AG08395 (cell line): ENCODE results near the gene VMO1.
A peak's percentile ranks its signal among the peaks of the same experiment; 100 is the strongest.
"Not testable (repeated sequence)": the region's sequence is repeated elsewhere in the genome, so short reads cannot be mapped to it uniquely, and the experiment has no call there.

Source experiments
- DNase-seq: peaks from one replicate; pipeline ENCODE4 v3.0.0; 2012; ENCODE audit warnings: mixed read lengths, low spot score

Gene VMO1, protein sequence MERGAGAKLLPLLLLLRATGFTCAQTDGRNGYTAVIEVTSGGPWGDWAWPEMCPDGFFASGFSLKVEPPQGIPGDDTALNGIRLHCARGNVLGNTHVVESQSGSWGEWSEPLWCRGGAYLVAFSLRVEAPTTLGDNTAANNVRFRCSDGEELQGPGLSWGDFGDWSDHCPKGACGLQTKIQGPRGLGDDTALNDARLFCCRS

DNA sequence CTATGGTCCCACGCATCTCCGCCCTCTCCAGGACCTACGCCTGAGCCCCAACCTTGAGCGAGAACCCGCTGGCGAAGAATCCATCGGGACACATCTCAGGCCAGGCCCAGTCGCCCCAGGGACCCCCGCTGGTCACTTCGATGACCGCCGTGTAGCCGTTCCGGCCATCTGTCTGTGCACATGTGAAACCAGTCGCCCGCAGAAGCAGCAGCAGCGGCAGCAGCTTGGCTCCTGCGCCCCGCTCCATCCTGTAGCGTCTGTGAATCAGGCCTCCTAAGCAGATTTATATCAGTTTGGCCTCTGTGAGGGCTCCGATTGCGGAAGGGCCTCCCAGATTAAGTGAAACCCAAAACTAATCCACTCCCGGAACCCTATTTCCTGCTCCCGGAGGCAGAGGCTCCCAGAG, at the start of gene VMO1:
VMO1 (minus strand) TSS at position 259 of the 406 bp plus-strand sequence; CDS start at position 247, 12 bp downstream.
- peak; percentile 39 for DNase-seq

DNA sequence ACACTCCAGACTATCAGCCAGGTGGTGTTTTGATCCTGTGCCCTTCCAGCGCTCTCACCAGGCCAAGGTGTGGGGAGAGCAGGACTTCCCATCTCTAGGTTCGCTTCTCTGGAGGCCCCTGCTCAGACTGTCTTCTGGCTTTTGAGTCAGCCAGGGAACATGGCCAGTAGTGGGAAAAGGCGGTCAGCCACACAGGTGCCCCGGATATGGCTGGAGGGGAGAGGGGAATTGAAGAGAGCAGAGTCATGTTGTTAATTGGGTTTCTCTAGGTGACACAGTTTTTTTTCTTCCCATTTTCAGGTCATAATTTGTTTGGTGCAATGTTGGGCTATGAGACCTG, 48.5 kb upstream of the VMO1 start:
- no peak for DNase-seq

DNA sequence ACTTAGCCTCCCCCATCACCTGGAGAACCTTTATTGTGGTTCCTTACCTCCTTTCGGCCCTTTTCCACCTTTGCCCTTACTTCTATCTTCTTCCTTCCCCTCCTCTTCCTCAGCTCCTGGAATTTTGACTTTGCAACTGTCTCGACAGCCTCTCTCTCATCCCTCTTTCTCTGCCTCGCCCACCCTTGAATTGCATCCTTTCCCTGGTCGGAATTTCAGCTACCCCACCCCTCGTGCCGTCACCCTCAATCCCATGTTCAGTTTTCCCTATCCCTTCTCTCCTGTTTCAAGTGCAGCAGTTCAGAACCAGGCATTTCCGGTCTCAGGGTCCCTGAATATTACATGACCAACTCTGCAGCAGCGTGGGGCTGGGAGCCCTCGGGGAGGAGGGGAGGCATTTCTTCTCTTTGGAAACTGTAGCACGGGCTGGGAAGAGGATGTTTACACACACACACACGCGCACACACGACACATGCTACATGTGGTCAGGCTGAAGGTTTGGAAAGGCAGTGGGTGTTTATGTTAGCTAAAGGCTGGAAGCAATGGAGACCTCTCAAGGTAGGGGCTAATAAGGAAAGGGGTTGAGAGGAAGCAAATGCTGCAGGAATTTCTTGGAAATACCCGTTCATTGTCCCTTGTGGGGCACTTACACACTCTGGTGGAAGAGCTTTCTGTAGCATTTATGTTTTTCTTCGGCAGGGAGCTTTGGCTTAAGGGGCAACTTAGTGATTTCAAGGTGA, 47.9 kb upstream of the VMO1 start:
- peak; percentile 17 for DNase-seq

DNA sequence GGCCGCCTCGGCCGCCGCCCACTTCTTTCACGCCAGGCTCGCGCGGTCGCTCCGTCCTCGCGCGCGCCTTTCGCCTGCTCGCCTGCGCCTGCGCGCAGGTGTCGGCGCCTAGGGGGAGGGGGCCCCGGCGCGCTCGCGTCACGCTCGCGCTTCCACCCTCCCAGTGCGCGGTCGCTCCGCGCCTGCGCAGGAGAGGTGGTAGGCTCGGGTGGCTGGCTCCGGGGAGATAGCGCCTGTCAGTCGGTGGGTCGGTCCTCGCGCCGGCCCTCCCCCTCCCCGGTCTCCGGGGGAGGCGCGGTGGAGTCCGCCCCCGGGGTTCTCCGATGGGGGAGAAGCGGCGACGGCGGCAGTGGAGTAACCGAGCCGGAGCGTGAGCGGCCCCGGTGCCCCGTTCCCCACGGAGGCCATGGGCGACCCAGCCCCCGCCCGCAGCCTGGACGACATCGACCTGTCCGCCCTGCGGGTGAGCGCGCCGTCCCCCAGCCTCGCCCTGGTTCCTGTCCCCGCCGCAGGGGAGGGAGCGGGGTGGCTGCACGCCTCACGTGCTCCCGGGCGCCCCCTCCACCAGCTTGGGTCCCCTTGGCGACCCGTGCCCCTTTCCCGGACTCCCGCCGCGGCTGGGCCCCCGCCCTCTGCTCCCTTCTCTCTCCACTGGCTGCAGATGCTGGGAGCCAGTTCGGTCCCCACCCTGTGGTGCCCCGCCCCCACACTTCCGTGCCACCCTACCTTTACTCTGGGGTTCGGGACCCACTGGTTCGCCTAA, 47.2 kb upstream of the VMO1 start, which contains the start of gene MINK1:
MINK1 (plus strand) TSS at position 163 of the 763 bp plus-strand sequence; CDS start at position 407, 244 bp downstream.
- DNase-seq = peak; percentile 100

DNA sequence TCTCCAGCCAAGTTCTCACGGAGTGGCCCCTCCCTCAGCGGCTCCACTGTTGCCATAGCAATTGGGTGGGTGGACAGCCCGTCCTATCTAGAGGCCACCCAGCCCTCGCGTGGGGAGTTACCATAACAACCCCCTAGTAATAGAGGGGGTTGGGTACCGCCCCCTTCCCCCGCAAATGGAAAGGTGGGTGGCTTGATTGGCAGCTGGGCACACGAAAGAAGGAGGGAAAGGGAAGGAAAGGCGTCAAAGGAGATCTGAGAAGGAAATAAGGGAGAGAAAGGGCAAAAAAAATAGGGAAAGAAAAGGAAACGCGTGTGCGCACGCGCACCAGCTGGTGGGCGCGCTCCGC, 46.6 kb upstream of the VMO1 start:
- not testable (repeated sequence) for DNase-seq

DNA sequence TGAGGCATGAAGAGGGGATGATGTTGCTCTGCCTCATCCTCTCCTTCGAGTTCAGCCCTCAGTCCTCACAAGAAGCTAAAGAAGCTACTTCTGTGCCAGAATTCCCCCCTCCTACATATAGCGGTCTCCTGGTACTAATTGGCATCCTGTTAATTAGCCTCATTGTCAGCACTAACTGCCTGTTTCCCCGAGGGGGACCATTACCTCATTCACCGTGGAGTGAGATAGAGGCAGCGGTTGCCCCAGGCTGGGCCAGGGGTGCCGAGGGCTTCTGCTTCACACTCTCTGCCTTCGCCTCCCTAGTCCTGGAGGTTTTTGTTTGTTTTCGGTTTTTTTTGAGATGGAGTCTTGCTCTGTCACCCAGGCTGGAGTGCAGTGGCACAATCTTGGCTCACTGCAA, 41.2 kb upstream of the VMO1 start:
- no peak for DNase-seq

DNA sequence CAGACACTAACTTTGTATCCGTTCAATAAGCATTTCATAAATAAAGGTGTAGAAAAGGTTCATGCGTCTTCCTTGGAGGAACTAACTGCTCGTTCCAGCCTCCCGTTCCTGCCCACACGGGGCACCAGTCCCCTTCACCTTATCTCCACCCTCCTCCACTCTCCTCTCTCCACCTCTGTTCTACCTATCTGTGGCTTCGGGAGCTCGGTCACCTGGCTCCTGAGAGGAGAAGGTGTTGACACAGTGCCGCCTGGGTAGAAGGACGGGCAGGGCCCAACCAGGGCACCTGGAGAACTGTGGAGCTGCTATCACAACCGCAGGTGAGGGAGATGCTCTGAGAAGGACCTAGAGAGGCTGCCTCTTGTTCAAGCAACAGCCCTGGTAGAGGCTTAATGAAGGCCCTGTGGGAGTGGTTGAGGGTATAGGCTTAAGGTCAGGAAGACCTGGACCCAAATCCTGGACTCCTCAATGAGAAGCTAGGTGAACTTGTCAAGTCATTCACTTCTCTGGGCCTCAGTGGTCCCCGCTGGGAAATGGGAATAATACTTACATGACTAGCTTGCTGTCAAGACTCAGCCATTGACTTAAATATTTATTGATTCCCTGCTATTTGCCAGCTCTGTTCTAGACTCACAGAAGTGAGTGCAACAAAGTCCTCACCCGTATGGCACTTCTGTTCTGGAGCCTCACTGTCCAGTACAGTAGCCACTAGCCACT, 37.4 kb upstream of the VMO1 start:
- no peak for DNase-seq

DNA sequence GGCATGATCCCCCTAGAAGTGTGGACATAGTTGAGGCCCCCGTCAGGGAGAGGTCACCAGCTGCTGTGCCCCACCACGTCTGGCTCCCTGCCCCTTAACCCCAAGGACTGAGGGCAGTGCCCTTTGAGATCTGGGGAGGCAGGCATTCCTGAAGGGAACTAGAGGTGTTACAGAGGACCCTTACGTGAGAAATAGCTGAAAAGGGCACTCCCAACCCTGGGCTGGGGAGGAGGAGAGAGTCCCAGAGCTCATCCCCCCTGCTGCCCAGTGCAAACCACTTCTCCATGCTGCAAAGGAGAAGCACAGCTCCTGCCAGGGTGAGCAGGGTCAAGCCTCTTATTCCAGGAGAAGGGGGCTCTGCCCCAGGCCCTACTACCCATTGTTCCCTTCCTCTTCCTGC, 36.7 kb upstream of the VMO1 start:
- no peak for DNase-seq

DNA sequence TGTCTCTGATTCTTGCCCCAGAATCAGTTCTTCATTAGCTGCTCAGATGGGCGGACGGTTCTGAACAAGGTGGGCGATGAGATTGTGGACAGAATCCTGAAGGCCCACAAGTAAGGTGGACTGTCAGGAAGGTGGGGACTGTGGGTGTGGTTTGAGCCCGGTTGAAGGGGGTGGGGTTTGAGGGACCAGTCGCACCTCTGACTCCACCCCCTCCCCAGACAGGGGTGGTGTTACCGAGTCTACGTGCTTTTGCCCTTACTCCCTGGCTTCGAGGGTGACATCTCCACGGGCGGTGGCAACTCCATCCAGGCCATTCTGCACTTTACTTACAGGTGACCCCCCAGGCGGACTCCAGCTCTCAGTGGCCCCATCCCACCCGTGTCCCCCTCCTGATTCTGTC, 32.1 kb upstream of the VMO1 start:
- no peak for DNase-seq

DNA sequence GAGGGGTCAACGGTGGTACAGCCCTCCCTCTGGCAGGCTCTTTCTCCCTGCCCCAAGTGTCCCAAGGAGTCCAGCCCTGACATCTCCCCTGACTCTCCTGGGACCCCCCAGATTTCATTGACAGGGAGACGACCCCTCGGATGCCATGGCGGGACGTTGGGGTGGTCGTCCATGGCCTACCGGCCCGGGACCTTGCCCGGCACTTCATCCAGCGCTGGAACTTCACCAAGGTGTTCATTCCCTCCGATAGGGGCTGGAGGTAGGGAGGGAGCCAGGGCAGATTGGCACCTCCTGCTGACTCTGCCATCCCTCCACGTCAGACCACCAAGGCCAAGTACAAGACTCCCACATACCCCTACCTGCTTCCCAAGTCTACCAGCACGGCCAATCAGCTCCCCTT, 30.7 kb upstream of the VMO1 start:
- DNase-seq = no peak

DNA sequence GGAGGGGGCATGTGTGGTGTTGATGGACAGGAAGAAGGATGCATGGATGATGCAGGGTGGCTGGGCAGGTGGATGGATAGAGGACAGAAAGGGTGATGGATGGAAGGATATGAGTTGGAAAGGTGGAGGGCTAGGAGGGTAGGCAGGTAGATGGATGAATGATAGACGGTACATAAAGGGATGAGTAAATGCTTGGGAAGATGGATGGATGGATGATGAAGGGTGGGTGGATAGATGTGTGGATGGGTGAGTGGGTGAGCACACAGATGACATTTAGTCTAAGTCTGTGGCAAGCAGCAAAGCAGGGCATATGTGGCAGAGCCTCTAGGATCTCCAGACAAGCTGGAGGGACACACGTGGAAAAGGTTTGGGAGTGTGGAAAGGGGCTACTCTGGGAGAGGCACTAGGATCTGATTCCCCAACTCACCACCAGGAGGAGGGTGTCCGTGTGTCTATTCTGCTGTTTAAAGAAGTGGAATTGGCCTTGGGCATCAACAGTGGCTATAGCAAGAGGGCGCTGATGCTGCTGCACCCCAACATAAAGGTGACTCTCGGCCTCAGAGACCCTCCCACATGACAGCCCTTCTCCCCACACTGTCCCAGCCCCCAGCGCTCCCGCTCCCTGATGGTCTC, 29.0 kb upstream of the VMO1 start:
- no peak for DNase-seq

DNA sequence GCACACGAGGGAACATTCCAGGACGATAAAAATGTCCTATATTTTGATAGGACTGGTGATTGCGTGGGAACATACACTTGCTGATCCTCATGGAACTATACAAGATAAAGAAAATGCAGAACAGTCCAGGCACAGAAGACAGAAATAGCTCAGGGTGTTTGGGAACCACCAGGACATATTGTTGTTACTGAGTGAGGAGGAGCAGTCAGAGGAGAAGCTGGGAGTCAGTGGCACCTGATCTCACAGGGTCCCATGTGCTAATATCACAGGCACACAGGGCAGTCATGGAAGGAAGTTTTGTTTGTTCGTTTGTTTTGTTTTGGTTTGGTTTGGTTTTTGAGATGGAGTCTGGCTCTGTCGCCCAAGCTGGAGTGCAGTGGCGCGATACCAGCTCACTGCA, 26.5 kb upstream of the VMO1 start:
- DNase-seq = no peak

DNA sequence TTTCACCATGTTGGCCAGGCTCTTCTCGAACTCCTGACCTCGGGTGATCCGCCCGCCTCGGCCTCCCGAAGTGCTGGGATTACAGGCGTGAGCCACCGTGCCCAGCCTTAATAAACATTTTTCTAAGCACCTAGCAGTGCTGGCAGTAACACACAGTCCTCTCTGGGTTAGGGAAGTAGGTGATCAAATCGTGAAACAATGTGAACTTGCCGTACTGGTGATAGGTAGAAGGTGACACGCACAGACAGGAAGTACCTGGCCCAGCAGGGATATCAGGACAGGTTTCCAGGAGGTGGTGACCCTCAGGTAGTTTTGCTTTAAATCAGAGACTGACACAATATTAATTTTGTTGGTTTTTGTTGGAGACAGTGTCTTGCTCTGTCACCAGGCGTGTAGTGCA, 25.3 kb upstream of the VMO1 start:
- no peak for DNase-seq

DNA sequence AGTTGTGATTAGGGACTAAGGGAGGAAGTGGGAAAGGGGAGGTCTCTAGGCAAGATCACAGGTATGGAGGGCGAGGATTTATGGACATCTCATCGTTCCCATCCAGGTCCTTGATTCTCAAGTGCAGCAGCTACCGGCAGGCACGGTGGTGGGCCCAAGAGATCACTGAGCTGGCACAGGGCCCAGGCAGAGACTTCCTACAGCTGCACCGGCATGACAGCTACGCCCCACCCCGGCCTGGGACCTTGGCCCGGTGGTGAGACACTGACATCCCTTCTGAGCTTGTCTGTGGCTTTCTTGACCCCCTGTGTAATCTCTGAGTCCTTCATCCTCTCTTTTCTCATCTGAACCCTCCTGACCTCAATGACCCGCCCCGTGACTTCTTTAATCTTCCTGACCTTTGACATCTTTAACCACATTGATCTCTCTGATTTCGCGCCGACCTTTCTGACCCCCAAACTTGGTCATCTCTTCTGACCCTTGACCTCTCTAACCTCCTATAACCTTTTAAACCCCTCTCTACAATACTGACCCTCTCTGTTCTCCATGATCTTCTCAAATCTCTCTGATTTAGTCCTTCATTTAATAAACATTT, 24.6 kb upstream of the VMO1 start:
- no peak for DNase-seq

DNA sequence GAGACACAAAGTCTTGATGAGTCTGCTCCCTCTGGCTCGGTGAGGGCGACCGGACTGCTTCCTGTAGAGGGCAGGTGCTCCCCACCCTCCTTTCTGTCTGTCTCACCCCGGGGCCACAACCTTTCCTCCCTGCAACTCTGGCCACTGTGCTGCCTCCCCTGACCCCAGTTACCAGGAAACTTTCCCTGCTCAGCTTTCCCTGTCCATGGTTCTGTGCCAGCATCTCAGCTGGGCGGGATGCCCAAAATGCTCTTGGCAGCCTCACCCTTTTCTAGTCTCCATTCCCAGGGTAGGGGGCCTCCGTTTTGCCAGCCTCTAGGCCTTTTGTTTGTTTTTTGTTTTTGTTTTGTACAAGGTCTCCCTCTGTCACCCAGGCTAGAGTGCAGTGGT, 22.2 kb upstream of the VMO1 start:
- no peak for DNase-seq

DNA sequence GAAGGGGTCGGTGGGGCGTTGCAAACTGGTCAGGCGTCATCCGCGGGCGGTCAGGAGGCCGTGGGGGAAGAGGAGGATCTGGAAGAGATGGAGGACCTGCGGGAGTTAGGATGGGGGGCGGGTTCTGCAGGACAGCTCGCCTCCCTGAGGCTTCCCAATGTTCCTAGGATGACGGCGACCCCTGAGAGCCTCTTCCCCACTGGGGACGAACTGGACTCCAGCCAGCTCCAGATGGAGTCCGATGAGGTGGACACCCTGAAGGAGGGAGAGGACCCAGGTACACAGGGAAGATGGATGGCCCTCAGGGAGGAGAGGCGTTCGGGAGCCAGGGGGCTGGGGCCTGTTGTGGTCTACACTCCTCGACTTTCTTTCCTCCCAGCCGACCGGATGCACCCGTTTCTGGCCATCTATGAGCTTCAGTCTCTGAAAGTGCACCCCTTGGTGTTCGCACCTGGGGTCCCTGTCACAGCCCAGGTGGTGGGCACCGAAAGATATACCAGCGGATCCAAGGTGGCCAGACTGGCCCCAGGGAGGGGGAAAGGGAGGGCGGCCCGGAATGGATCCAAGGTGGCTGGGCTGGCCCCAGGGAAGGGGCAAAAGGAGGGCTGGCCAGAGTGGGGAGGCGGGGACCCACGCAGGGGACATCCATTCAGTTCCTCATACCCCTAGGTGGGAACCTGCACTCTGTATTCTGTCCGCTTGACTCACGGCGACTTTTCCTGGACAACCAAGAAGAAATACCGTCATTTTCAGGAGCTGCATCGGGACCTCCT, 21.6 kb upstream of the VMO1 start:
- DNase-seq = peak; percentile 41

DNA sequence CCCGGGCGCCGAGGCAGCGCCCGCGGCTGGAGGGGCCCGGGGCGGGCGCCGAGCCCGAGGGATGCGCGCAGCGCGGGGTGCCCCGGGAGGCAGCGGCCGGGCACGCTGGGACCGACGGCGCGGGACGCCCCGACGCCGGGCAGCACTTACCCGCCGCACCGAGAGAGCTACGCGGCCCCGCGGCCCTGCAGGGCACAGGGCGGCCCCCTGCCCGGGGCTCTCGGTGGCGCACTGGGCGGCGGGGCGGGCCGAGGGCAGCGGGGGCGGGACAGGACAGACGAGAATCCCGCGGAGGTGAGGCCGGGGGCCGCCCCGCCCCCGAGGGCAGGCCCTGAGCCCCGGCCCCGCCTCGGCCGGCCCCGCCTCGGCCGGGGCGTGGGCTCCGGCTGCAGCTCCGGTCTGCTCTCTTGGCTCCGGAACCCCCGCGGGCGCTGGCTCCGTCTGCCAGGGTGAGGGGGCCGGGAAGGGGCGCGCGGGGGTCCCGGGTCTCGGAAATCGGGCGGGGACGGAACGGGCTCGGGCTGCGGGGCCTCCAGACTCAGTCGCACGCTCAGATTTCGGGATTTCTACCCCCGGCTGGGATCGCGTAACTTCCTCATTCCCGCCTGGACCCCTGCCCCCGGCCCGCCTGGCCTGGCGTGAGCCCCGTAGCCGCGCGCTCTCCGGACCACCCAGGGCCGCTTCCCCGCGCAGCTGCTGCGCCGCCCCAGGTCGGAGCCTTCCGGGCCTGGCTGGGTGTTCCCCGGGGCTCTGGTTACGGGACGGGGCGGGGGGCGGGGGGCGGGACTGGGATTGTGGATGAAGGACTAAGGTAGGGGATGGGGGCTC, 20.8 kb upstream of the VMO1 start, which contains the start of gene PLD2:
PLD2 (plus strand) TSS at position 376 of the 828 bp plus-strand sequence. CDS start 621 bp downstream, outside the sequence.
- DNase-seq = peak; percentile 98

DNA sequence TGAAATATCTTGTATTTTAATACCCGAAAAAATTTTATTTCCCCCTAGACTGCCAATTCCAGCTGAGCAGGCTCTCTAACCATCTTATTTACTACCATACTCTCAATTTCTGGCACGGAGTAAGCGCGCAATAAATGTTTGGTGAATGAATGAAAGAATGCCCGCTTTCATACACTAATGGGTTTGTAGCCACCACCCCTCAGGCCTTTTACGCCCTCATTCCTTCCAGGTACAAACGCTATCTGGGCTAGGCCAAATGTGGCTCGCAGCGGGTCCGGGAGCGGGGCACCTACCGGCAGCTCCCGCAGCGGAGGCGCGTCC, 20.3 kb upstream of the VMO1 start:
- no peak for DNase-seq

DNA sequence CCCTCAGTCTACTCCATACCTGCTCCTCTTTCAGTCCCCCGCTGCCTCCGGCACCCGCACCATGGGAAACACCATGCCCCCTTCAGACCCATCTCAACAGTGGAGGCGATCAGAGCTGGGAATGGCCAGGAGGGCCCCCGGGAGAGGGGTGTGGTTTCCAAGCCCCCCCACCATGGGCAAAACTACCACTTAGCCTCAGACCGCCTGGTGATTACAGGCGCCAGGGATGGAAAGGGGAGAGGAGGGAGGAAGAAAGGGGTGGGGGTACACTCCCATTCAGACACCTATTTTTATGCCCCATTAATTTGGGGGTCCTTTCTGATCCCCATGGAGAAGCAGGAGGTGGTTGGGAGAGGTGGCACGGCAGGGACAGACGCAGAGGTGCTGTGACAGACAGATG, 16.1 kb upstream of the VMO1 start, which contains the start of gene C17orf114:
C17orf114 (minus strand) TSS at position 101 of the 400 bp plus-strand sequence.
- DNase-seq = no peak
